Stimulated activated effector memory CD8-positive, alpha-beta T cell treated with anti-CD3 and anti-CD28 coated beads, Interleukin-12 subunit alpha, Interleukin-12 subunit beta, amount 100 ng/mL, for 72 hours (primary cell): ENCODE measurements around the gene SYK.
"Not testable (repeated sequence)": the region's sequence is repeated elsewhere in the genome, so short reads cannot be mapped to it uniquely, and the experiment has no call there.

Source experiments
- ATAC-seq: fragments of 150-1000 bp; cut with Tn5 transposase; 2 replicates; pipeline ENCODE4 v1.10.0; 2021
- DNase-seq, 2 donors: peaks; one replicate each; pipeline ENCODE4 v3.0.0; 2021 to 2022; ENCODE audit warnings: low spot score in 2 of 2
- H3K27ac Mint-ChIP-seq: one replicate; pipeline ENCODE4 v1.8.0; 2022; ENCODE audit warnings: mild to moderate bottlenecking, mixed read lengths
- H3K36me3 Mint-ChIP-seq: one replicate; pipeline ENCODE4 v1.8.0; 2022; ENCODE audit warnings: mild to moderate bottlenecking, mixed read lengths
- H3K4me1 Mint-ChIP-seq: one replicate; pipeline ENCODE4 v1.8.0; 2022; ENCODE audit warnings: mixed read lengths
- H3K4me3 Mint-ChIP-seq: one replicate; pipeline ENCODE4 v1.8.0; 2022; ENCODE audit warnings: mild to moderate bottlenecking, mixed read lengths
- H3K9me3 Mint-ChIP-seq: one replicate; pipeline ENCODE4 v1.8.0; 2022; ENCODE audit warnings: mixed read lengths

Gene SYK

DNA sequence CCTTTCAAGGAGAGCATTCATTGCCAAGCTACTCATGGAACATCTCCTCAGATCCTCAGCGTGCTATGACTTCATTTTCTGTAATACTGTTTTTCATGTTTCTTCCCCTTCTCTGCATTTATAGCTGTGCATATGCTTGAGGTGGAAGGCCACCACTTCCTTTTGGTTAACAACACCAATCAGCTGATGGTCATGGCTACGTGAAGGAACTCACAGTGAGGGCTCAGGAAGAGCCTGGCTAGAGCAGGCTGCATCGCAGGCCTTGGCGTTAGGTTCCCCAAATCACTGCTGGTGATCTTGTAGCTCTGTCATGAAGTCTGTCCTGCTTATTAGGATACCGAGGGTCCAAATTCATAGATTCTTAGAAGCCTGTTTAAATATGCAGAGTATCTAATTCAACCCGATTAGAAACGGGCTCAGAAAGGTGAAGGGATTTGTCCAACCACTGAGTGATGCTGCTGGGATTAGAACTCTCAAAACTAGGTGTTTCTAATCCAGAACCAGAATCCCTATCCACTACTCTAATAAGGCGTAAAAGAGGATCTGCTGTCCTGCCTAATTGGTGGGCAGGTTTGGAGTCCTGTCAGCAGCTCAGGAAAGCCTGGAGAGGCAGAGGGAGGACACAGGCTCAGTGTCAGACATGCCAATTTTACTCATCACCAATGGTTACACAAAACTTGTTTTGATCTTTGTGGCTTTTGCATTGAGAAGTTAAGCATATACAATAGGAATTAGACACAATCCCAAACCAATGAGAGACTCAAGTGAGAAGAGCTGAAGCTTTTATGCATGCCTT, 7.5 kb downstream of the SYK start:
- Mint-ChIP-seq H3K9me3 (no peaks in the 10 kb centered on the region), H3K36me3 (no peaks in the 10 kb centered on the region)
- no peak for DNase-seq

DNA sequence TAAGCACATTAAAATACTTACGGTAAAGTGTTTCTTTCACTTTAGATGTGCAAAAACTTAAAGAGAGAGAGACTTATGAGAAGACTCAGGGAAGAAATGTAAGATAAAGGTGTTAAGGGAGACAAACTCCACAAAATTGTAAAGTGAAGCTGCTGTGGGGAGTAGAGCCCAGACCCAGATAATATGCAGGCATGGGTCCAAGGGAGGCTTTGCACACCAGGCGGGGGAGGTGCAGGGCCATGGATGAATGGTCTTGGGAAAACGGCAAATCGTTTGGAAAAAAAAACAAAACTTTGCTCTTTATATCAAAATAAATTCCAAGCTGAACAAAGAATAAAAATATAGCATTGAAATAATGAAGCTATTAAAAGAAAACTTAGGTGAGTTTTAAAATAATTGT, 9.1 kb downstream of the SYK start:
- H3K4me3 Mint-ChIP-seq, result no peak overlapping the region
- no peak for DNase-seq
- H3K9me3 Mint-ChIP-seq, result no peaks in the 10 kb centered on the region
- ATAC-seq, result no peak
- peaks cover 8% of the 10 kb centered on the region for H3K4me1 Mint-ChIP-seq
- H3K27ac Mint-ChIP-seq, result no peak overlapping the region
- no peaks in the 10 kb centered on the region for H3K36me3 Mint-ChIP-seq

More for the DNA sequence above, 7.5 kb downstream of the SYK start:
- no peaks in the 10 kb centered on the region for H3K4me1 Mint-ChIP-seq
- no peak overlapping the region for H3K27ac Mint-ChIP-seq
- no peak for ATAC-seq
- peak overlapping the region; percentile 6 for H3K4me3 Mint-ChIP-seq

DNA sequence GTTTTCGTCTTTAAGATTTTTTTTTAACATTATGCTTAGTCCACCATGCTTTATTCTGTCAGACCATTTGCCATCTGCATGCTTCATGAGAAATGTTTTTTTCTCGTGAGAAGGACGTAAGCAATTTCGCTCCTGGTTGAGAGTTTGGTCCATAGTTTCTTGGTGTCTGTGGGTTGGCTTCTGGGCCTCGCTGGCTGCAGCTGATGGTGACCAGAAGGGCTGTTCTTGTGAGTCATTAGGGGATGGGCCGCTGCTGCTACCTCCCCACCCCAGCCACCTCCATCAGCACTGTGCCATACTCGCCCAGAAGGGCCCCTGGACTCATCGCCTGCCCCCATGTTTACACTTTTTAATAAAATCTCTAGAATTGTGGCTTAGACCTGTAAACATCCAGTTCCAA, 11.4 kb downstream of the SYK start:
- no peaks in the 10 kb centered on the region for H3K36me3 Mint-ChIP-seq
- H3K4me1 Mint-ChIP-seq, result peaks cover 10% of the 10 kb centered on the region
- DNase-seq, result no peak

GRCh38 chr9:90813523-90813922, 11.9 kb downstream of the SYK start:
- H3K9me3 Mint-ChIP-seq, result peaks cover 3% of the 10 kb centered on the region
- H3K36me3 Mint-ChIP-seq, result no peaks in the 10 kb centered on the region
- DNase-seq, result no peak
- H3K27ac Mint-ChIP-seq, result no peak overlapping the region
- H3K4me1 Mint-ChIP-seq, result peaks cover 10% of the 10 kb centered on the region
- H3K4me3 Mint-ChIP-seq, result no peak overlapping the region
- no peak for ATAC-seq

More for the DNA sequence above, 11.4 kb downstream of the SYK start:
- H3K9me3 Mint-ChIP-seq, result peaks cover 3% of the 10 kb centered on the region
- no peak overlapping the region for H3K27ac Mint-ChIP-seq
- H3K4me3 Mint-ChIP-seq, result no peak overlapping the region
- no peak for ATAC-seq

GRCh38 chr9:90814355-90814754, 12.7 kb downstream of the SYK start:
- H3K27ac Mint-ChIP-seq, result no peak overlapping the region
- ATAC-seq (no peak), DNase-seq (no peak)
- peaks cover 10% of the 10 kb centered on the region for H3K4me1 Mint-ChIP-seq
- H3K9me3 Mint-ChIP-seq, result peaks cover 3% of the 10 kb centered on the region
- H3K36me3 Mint-ChIP-seq, result no peaks in the 10 kb centered on the region
- no peak overlapping the region for H3K4me3 Mint-ChIP-seq

- peaks cover 10% of the 10 kb centered on the region for H3K4me1 Mint-ChIP-seq
- H3K27ac Mint-ChIP-seq, result peak overlapping the region; percentile 75
- peaks cover 3% of the 10 kb centered on the region for H3K9me3 Mint-ChIP-seq
- H3K36me3 Mint-ChIP-seq, result no peaks in the 10 kb centered on the region
- no peak overlapping the region for H3K4me3 Mint-ChIP-seq
- DNase-seq, result no peak
- ATAC-seq, result no peak
Measured at GRCh38 chr9:90815183-90815943, 13.7 kb downstream of the SYK start.

- ATAC-seq (no peak), DNase-seq (no peak)
- H3K36me3 Mint-ChIP-seq, result no peaks in the 10 kb centered on the region
- H3K9me3 Mint-ChIP-seq, result peaks cover 3% of the 10 kb centered on the region
- peak overlapping the region; percentile 75 for H3K27ac Mint-ChIP-seq
- no peak overlapping the region for H3K4me3 Mint-ChIP-seq
- H3K4me1 Mint-ChIP-seq, result peaks cover 10% of the 10 kb centered on the region
Measured at GRCh38 chr9:90815944-90816357, 14.3 kb downstream of the SYK start.

GRCh38 chr9:90816690-90817089, 15.1 kb downstream of the SYK start:
- peaks cover 10% of the 10 kb centered on the region for H3K4me1 Mint-ChIP-seq
- no peaks in the 10 kb centered on the region for H3K36me3 Mint-ChIP-seq

GRCh38 chr9:90818279-90818678, 16.7 kb downstream of the SYK start:
- ATAC-seq (no peak), DNase-seq (no peak)
- Mint-ChIP-seq H3K27ac (no peak overlapping the region), H3K4me3 (no peak overlapping the region), H3K4me1 (peaks cover 10% of the 10 kb centered on the region), H3K36me3 (no peaks in the 10 kb centered on the region), H3K9me3 (peaks cover 3% of the 10 kb centered on the region)

More at GRCh38 chr9:90816690-90817089, 15.1 kb downstream of the SYK start:
- Mint-ChIP-seq H3K4me3 (no peak overlapping the region), H3K27ac (no peak overlapping the region), H3K9me3 (peaks cover 3% of the 10 kb centered on the region)
- ATAC-seq, result no peak
- no peak for DNase-seq

DNA sequence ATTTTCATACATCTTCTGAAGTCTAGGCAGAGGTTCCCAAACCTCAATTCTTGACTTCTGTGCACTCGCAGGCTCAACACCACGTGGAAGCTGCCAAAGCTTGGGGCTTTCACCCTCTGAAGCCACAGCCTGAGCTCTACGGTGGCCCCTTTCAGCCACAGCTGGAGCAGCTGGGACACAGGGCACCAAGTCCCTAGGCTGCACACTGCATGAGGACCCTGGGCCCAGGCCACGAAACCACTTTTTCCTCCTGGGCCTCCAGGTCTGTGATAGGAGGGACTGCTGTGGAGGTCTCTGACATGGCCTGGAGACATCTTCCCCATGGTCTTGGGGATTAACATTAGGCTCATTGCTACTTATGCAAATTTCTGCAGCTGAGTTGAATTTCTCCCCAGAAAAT, 18.8 kb downstream of the SYK start:
- H3K27ac Mint-ChIP-seq, H3K4me1 Mint-ChIP-seq, H3K36me3 Mint-ChIP-seq, ATAC-seq, H3K9me3 Mint-ChIP-seq, H3K4me3 Mint-ChIP-seq, DNase-seq: not testable (repeated sequence)

- not testable (repeated sequence) for H3K36me3 Mint-ChIP-seq, DNase-seq, H3K27ac Mint-ChIP-seq, H3K4me1 Mint-ChIP-seq, H3K9me3 Mint-ChIP-seq, H3K4me3 Mint-ChIP-seq, ATAC-seq
Measured at GRCh38 chr9:90821236-90821635, 19.6 kb downstream of the SYK start.

DNA sequence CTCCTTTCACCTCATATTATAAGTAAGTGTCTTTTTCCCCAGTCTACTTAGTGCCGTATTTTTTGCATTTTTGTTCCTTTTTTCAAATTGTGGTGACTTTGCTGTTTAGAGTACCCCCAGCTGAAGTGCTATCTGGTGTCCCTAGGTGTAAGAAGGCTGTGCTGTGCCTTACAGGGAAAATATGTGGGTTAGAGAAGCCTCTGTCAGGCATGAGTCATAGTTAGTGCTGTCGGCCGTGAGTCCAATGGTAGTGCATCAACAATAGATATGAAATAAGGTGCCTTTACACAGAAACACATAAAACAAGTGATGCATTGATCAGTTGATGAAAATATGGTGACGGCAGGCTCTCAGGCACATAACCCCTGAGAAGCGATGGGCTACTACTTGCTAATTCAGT, 20.1 kb downstream of the SYK start:
- peak in 1 of 2 donors; percentile 25 for DNase-seq
- Mint-ChIP-seq H3K9me3 (no peaks in the 10 kb centered on the region), H3K4me3 (no peak overlapping the region), H3K27ac (no peak overlapping the region), H3K36me3 (no peaks in the 10 kb centered on the region), H3K4me1 (no peaks in the 10 kb centered on the region)
- no peak for ATAC-seq

- no peaks in the 10 kb centered on the region for H3K4me1 Mint-ChIP-seq
- ATAC-seq (no peak), DNase-seq (no peak)
- H3K9me3 Mint-ChIP-seq, result no peaks in the 10 kb centered on the region
- no peak overlapping the region for H3K27ac Mint-ChIP-seq
- no peaks in the 10 kb centered on the region for H3K36me3 Mint-ChIP-seq
- H3K4me3 Mint-ChIP-seq, result no peak overlapping the region
Measured at GRCh38 chr9:90822866-90823265, 21.2 kb downstream of the SYK start.

- no peak for ATAC-seq
- H3K36me3 Mint-ChIP-seq, result no peaks in the 10 kb centered on the region
- H3K4me1 Mint-ChIP-seq, result no peaks in the 10 kb centered on the region
- H3K4me3 Mint-ChIP-seq, result no peak overlapping the region
- no peak for DNase-seq
- no peaks in the 10 kb centered on the region for H3K9me3 Mint-ChIP-seq
- H3K27ac Mint-ChIP-seq, result no peak overlapping the region
Measured at GRCh38 chr9:90825586-90825985, 24.0 kb downstream of the SYK start.

DNA sequence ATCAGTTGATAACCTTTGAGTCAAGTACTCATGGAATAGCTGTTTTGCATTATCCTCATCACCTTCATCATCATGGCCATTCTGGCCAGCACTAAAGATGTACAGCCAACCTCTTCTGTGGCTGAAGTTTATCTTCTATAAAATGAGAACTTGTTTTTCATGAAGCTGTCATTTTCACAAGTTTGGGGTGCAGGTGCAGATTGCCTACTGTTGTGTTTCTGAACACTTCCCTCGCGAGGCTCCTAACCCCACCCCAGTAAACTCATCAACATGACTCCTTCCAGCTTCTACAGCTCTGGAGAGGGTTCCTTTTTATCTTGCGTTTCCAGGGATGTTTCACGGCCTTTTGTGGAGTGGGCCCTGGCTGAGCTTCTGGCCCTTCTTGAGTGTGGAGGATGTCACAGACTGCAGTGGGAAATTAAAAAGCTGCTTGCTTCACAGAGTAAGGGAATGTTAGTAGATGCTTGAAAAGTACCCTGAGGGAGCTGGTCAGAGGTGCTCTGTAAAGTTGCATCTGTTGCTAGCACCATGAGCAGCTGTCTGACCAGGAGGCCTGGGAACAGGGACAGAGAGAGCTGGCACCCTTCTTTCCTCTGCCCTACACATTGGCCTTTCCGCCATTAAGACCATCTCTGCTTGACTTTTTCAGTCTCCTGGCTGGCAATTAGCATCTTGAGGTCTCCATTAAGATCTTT, 24.9 kb downstream of the SYK start:
- Mint-ChIP-seq H3K4me1 (no peaks in the 10 kb centered on the region), H3K27ac (no peak overlapping the region), H3K9me3 (no peaks in the 10 kb centered on the region), H3K36me3 (no peaks in the 10 kb centered on the region), H3K4me3 (no peak overlapping the region)
- no peak for DNase-seq
- no peak for ATAC-seq
